ENCODE data around the gene AFF3. TPM values are rescaled to one million over a fixed set of nuclear protein-coding genes. Genes with fewer than 3 reads are reported as not detected.
A peak's percentile ranks its signal among the peaks of the same experiment; 100 is the strongest.

Gene AFF3
- total and polyA plus RNA-seq, 2 experiments from 2014 or later = 12.0 to 12.8 TPM

GRCh38 chr2:100126201-100126600, 16.2 kb downstream of the AFF3 start:
- Histone ChIP-seq H3K9me3 (ENCODE audit: low read depth) (no peaks in the 10 kb centered on the region), H3K4me1 (ENCODE audit: low read depth) (peaks cover 18% of the 10 kb centered on the region), H3K4me3 (no peak overlapping the region), H3K27ac (peak overlapping the region; percentile 44), H3K27me3 (peaks cover 3% of the 10 kb centered on the region), H3K36me3 (no peaks in the 10 kb centered on the region)
- TF ChIP-seq, protein P1, sequence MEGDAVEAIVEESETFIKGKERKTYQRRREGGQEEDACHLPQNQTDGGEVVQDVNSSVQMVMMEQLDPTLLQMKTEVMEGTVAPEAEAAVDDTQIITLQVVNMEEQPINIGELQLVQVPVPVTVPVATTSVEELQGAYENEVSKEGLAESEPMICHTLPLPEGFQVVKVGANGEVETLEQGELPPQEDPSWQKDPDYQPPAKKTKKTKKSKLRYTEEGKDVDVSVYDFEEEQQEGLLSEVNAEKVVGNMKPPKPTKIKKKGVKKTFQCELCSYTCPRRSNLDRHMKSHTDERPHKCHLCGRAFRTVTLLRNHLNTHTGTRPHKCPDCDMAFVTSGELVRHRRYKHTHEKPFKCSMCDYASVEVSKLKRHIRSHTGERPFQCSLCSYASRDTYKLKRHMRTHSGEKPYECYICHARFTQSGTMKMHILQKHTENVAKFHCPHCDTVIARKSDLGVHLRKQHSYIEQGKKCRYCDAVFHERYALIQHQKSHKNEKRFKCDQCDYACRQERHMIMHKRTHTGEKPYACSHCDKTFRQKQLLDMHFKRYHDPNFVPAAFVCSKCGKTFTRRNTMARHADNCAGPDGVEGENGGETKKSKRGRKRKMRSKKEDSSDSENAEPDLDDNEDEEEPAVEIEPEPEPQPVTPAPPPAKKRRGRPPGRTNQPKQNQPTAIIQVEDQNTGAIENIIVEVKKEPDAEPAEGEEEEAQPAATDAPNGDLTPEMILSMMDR (IDR thresholded peaks at IDR 0.05; ENCODE audit: low read depth, low read length) = no peak
- peak in 1 of 2 donors; percentile 59 for DNase-seq (ENCODE audit: low read depth in 1 of 2, low spot score in 1 of 2)

DNA sequence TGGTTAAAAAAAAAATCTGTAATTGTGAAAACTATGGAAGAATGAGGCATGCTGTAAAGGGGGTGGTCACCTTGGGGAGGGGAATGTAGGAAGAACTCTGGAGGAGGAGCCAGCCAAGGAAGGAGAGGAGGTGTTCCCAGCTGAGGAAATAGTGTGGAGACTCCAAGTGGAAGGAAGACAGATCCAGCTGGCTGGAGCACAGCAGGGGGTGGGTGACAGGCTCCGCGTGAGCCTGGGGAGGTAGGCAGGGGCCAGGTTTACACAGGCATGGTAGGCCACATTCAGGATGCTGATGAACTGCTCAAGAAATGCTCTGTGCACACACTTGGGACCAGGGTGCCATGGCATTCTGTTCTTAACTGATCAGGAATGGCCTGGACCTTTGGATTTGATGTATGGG, 16.8 kb downstream of the AFF3 start:
- TF ChIP-seq, protein P1 (IDR thresholded peaks at IDR 0.05; ENCODE audit: low read depth, low read length) = no peak
- H3K27me3 ChIP-seq = peaks cover 6% of the 10 kb centered on the region
- DNase-seq (ENCODE audit: low read depth in 1 of 2, low spot score in 1 of 2) = no peak
- no peak overlapping the region for H3K4me3 ChIP-seq
- H3K9me3 ChIP-seq (ENCODE audit: low read depth) = no peaks in the 10 kb centered on the region
- no peaks in the 10 kb centered on the region for H3K36me3 ChIP-seq
- H3K4me1 ChIP-seq (ENCODE audit: low read depth) = peaks cover 18% of the 10 kb centered on the region
- H3K27ac ChIP-seq = no peak overlapping the region

- TF ChIP-seq, protein P1 (IDR thresholded peaks at IDR 0.05; ENCODE audit: low read depth, low read length) = no peak
- Histone ChIP-seq H3K4me3 (no peak overlapping the region), H3K27ac (no peak overlapping the region), H3K9me3 (ENCODE audit: low read depth) (no peaks in the 10 kb centered on the region), H3K4me1 (ENCODE audit: low read depth) (peaks cover 18% of the 10 kb centered on the region), H3K27me3 (peaks cover 15% of the 10 kb centered on the region), H3K36me3 (no peaks in the 10 kb centered on the region)
- peak in 1 of 2 donors; percentile 1 for DNase-seq (ENCODE audit: low read depth in 1 of 2, low spot score in 1 of 2)
Observed at GRCh38 chr2:100124761-100125160, 17.6 kb downstream of the AFF3 start.

- H3K27me3 ChIP-seq = peaks cover 18% of the 10 kb centered on the region
- DNase-seq (ENCODE audit: low read depth in 1 of 2, low spot score in 1 of 2) = no peak
- H3K27ac ChIP-seq = no peak overlapping the region
- H3K4me3 ChIP-seq = no peak overlapping the region
- no peaks in the 10 kb centered on the region for H3K36me3 ChIP-seq
- TF ChIP-seq, protein P1 (IDR thresholded peaks at IDR 0.05; ENCODE audit: low read depth, low read length) = no peak
- no peaks in the 10 kb centered on the region for H3K9me3 ChIP-seq (ENCODE audit: low read depth)
- H3K4me1 ChIP-seq (ENCODE audit: low read depth) = peaks cover 7% of the 10 kb centered on the region
Observed at GRCh38 chr2:100121124-100121718, 21.2 kb downstream of the AFF3 start.

GRCh38 chr2:100119235-100119634, 23.2 kb downstream of the AFF3 start:
- Histone ChIP-seq H3K9me3 (ENCODE audit: low read depth) (no peaks in the 10 kb centered on the region), H3K4me1 (ENCODE audit: low read depth) (no peaks in the 10 kb centered on the region), H3K27ac (no peak overlapping the region), H3K27me3 (peaks cover 18% of the 10 kb centered on the region), H3K4me3 (no peak overlapping the region), H3K36me3 (no peaks in the 10 kb centered on the region)
- DNase-seq (ENCODE audit: low read depth in 1 of 2, low spot score in 1 of 2) = no peak
- TF ChIP-seq, protein P1 (IDR thresholded peaks at IDR 0.05; ENCODE audit: low read depth, low read length) = no peak

Measured in cardiac muscle cell (in vitro differentiated cells and primary cell).